ENCODE measurements around the gene CHIC2.

- TF ChIP-seq CTCF (optimal IDR thresholded peaks at IDR 0.05 in 1 of 3, IDR thresholded peaks at IDR 0.05 in 1 of 3, conservative IDR thresholded peaks at IDR 0.05 in 1 of 3; ENCODE audit: extremely low read depth in 1 of 3, insufficient read depth in 2 of 3, low read length in 3 of 3): no peak
- TF ChIP-seq EZH2 (IDR thresholded peaks at IDR 0.05; ENCODE audit: low read length): peak; percentile 32
These were observed 34.0 kb upstream of the CHIC2 start for GRCh38 chr4:54098375-54098774.
